TTC549 (cell line): Measurements from ENCODE around the gene SLC29A2.
"Not testable (repeated sequence)": the region's sequence is repeated elsewhere in the genome, so short reads cannot be mapped to it uniquely, and the experiment has no call there.

Experiments used
- FAIRE-seq: peaks from 2 replicates; lab custom pipeline; 2012; peaks lifted over from hg19 to GRCh38; lab: Jason Lieb, UNC

SLC29A2 gene

DNA sequence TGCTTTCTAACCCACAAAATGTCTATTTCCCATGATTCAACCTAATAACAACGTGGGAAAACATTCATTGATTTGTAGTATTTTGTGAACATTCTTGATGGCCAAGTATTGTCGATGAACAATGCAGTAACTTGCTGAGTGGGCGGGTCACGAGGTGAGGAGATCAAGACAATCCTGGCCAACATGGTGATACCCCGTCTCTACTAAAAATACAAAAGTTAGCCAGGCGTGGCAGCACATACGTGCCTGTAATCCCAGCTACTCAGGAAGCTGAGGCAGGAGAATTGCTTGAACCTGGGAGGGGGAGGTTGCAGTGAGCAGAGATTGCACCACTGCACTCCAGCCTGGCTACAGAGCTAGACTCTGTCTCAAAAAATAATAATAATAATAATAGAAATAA, 8.7 kb upstream of the SLC29A2 start:
- not testable (repeated sequence) for FAIRE-seq

DNA sequence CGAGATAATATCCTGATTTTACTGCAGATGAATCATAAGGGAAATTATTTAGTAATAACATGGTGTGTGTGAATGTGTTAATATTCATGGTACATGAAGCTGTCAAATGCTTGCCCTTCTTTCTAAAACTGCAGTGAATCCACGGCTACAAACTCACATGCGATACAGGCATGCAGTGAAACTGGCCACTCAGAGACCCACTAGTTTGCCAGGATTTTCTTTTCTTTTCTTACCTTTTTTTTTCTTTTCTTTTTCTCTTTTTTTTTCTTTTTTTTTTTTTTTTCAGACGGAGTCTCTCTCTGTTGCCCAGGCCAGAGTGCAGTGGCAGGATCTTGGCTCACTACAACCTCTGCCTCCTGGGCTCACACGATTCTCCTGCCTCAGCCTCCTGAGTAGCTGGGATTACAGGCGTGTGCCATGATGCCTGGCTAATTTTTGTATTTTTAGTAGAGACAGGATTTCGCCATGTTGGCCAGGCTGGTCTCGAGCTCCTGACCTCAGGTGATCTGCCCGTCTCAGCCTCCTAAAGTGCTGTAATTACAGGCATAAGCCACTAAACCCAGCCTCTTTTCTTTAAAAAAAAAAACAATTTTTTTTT, 2.2 kb upstream of the SLC29A2 start:
- not testable (repeated sequence) for FAIRE-seq

DNA sequence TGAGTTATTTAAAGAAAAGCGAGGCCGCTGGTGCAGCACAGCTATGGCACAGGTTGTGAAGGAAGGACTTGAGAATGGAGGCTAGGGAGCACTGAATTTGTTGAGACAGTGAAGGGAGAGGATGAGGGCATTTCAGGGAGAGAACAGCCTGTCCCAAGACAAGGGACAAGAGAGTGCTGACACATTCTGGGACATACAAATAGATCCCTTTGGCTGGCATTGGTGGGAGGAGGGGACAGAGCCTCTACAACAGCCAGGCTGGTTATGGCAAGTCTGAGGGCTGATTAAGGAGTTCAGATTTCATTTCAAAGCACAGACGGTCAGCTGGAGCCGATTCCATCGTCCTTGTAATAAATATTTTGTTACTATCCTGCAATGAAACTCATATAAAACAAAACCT, 1.7 kb upstream of the SLC29A2 start:
- no peak for FAIRE-seq

DNA sequence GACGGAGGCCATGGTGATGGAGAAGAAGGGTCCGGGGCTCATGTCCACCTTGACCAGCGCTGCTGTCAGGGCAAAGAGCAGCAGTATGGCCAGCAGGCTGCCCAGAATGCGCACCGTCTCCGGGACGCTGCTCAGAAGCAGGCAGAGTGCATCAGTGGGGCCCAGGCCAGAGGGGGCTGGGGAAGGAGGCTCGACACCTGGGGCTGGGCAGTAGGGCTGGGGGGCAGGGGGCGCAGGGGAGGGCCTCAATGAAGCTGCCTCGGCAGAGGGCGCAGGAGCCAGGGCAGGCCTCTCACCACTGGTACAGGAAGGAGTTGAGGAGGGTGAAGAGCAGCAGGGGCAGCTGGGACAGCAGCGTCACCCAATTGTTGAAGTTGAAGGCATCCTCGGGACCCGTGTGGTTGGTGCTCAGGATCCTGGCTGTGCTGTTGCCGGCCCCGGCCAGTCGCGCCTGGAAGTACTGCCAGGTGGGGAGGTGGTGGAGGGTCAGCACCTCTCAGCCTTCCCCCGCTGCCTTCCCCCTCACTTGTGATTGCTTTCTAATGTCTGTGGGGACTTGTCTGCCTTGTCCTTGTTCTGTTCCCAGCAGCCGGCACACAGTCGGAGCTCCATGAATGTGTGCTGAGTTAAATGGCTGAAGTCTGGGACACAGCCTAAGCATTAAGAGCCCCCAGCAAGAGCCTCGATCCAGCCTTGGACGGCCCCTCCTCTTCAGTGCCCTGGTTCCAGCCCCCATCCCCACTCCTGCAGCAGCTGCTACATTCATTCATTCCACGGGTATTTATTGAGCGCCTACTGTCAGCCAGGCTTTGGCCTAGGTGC, 2.3 kb downstream of the SLC29A2 start:
- no peak for FAIRE-seq

DNA sequence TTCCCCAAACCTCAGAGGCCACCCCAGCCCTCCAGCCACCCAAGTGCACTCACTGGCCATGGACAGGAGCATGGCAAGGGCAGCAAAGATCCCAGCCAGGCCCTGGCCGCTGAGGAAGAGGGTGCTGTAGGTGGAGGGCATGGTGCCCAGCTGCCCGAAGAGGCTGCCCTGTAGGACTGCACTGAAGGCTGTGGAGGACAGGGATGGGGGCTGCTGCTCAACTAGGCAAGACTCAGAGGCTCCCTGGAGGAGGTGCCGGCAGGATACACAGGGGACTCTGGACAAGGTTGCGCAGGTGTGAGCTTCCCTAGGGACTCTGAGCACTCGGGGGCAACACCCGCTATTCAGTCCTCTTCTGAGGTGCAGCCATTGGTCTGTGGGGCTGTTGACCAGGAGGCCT, 3.1 kb downstream of the SLC29A2 start:
- FAIRE-seq, result no peak

DNA sequence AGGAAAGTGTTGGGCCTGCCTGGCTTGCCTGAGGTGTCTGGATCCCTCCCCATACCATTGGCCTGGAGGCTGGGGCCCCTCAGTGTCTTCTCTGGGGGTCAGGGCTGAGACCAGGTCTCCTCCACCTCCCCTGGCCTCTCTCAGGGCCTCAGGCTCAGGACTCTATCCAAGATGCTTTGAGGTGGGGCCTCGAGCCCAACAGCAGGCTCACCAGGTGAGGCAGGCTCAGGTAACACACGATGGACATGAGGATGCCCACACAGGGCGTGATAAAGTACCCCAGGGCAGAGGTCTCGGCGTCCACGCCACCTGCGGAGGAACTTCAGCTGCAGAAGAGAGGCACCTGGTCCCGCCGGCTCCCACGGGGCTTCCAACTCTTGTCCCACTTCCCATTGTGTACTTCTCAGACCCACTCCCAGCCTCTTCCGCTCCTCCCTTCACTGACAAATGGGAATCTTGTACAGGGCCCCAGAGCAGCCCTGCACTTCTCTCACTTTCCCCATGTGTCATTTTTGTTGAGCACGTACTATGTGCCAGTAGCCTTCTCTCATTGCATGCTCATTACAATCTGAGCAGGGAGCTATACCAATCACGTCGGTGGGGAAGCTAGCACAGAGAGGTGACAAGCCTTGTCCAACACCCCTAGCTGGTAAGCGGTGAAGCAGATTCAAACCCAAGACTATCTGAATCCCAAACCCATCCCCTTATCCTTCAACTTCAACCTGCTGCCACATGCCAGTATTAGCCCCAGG, 3.8 kb downstream of the SLC29A2 start:
- no peak for FAIRE-seq

DNA sequence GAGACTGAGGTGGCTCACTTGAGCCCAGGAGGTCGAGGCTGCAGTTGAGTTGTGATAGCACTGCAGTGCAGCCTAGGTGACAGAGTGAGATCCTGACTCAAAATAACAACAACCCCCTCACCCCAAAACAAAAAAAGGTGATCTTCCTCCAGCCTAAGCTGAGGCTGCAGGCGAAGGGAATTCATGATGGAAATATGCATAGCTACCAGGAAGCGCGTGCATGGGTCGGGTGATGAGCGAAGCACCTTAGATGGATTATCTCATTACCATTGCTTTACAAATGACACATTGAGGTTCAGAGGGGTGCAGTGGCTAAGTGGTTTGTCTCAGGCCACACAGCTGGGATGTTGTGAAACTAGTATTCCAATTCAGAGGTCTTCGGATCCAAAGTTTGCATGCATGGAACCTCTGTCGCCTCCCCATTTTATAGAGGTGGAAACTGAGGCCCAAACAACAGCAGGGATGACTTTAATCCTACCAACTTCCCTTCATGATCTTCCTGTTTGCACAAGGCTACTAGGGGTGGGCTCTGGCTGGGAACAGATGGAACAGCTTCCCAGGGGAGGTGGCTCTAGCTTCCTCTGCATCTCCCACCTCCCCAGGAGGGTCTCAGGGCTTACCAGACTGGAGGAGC, 4.6 kb downstream of the SLC29A2 start:
- FAIRE-seq, result no peak

DNA sequence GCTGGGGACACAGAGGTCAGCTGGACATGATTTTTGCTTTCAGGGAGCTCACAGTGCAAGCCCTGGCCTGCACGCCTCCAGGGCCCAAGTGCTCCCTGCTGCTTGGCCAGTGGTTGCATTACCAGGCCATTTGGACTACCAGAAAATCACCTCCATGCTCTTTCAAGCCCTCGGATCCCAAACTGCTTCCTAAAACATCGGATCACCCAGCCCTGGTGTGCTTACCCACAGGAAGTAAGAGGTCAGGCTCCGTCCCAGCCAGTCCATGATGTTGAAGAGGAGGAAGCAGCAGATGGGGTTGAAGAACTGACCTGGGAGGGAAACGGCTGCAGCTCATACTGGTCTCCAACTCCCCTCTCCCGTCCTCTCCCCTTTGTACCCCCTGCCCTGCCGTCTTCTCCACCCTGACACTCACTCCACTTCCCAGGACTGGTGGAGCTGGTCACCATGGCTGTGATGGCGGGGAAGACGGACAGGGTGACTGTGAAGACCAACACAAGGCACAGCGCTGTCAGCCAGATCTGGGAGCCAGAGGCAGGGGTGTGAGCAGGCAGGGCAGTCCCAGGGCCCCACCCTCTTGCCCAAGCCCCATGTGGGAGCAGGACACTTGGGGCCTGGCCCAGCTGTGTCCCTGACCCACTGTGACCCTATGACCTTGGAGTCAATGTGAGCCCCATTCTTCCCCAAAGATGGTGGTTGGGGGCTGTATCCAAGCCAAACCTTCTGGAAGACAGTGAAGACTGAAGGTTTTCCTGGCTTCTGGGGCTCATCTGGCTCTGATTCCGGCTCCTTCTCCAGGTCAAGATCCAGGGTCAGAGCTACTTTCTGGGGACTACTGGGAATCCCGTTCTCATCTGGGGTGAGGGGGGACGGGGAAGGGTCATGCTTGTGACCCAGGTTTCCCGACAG, 5.6 kb downstream of the SLC29A2 start:
- no peak for FAIRE-seq

DNA sequence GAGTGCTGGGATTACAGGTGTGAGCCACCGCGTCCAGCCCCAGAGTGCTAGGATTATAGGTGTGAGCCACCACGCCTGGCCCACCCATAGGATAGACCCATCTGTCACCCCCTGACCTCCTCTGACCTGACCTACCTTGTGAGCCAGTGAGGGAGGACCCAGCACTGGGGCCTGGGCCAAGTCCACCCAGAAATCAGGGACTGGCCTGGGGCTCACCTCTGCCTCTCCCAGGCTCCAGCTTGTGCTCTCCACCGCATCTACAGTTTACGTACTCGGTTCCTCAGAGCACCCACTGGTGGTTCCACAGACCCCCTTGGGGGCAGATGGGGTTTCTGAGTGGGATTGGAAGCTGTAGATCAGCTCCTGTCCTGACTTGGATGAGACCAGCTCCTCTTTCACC, 6.4 kb downstream of the SLC29A2 start:
- no peak for FAIRE-seq

DNA sequence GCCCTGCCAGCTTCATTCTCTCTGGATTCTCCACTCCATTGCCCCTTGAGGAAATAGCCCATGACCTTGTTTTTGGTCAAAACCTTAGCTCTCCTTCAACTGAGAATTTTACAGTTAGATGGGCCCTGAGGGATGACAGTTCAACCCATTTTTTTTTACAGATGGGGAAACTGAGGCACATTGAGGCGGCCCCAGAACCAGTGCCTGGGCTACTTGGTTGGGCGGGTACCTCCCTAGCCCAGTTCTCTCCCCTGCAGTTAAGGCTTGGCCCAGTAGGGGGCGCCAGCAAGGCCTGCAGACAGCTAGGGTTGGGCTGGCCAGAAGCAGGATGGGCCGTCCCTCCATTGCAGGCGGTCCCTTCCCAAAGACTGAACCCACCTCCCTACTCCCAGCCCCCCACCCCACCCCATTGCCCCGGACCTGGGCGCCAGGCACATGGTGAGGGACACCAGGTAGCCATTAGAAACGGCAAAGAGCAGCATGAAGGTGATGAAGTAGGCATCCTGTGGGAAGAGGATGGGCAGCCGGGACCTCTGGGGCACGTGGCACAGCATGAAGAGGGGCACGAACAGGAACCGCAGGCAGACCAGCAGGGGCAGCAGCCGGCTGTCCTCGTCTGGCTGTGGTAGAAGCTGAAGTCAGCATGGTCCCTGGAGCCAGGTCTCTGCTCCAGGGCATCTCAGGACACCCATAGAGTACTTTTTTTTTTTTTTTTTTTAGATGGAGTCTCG, 7.6 kb downstream of the SLC29A2 start:
- FAIRE-seq, result no peak

DNA sequence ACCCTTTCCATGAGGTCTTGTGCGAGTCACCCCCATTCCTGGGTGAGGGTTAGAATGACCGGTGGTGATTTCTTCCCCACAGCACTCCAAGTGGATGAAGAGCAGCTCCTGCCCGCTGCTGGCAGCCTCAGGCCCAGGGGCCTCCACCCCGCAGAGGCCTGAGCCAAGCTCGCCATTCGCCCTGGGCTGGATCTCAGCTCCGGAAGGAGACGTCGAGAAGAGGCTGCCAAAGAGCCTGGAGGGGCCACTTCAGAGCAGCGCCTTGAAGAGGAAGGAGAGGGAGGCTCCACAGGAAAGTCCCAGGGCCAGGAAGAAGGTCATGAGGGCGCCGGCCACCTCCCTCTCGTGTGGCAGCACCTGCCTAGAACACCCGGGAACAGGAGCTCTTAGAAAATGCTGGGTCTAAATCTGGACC, 8.4 kb downstream of the SLC29A2 start:
- no peak for FAIRE-seq

DNA sequence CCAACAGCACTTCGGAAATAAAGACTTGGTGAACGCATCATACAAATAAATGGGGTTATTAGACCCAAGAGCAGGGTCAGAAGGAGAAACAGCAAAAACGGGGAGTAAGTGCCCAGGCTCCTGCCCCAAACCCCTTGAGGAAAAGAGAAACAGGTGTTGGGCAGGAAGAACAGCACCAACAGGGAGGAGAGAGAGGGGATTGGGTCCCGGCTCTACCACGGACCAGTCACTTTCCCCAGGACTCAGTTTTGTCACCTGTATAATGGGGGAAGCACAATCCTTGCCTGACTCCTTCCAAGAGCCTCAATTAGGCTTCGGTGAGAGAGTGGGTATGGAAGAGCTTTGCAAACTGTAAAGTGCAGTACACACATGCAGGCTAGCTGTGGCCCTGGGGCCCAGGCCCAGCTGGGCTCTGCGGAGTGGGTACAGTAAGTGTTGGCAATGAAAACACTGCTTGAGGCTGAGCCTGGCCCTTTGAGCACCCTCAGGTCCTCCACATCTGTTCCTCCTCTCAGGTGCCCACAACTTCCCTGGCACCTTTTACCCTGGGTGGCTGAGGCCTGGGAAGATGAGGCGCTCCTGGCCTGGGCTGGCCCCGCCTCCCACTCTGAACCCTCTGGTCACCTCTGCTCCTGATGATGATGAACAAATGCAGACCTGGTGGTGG, 8.9 kb downstream of the SLC29A2 start:
- no peak for FAIRE-seq

DNA sequence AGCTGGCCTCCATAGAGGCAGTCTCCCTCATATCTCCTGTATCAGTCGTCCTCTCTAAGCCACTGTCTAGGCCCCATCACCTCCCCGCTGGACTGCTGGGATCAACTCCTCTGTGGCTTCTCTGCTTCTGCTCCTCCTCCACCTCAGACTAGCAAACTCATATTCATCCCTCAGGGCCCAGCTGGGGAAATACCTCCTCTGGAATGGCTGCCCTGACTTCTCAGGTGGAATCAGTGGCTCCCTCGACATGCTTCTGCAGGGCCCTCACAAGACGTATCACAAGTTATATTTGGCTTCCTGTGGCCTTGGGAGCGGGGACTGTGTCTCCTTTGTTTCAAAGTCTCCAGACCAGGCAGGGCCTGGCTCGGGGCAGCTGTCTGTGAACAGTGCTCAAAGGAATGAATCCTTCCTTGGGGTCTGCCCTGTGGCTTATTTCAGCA, 10.0 kb downstream of the SLC29A2 start:
- FAIRE-seq, result no peak

DNA sequence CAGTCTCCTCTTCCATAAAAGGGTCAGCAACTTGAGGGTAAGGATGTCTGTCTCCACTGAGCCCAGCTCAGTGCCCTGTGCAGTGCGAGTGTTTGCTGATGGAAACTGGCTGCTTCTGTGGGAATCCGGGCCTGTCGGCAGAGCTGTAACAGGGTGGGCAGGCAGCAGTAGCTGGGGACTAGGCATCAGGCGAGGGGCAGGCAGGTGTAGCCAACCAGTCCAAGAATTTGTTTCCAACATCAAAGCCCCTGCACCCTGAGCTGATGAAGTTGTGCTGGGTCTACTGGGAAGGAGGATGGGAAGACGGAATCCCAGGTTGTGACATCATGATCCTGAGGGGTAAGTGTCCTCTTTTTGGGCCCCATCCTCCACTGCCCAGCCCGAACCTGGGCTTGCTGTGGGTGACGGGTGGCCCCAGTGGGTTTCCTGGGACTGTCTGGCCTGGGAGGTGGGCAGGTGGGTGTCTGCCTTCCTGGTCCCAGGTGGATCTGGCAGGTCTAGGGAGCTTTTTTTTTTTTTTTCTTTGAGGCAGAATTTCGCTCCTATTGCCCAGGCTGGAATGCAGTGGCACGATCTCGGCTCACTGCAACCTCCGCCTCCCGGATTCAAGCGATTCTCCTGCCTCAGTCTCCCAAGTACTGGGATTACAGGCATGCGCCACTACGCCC, 11.0 kb downstream of the SLC29A2 start:
- FAIRE-seq, result no peak

DNA sequence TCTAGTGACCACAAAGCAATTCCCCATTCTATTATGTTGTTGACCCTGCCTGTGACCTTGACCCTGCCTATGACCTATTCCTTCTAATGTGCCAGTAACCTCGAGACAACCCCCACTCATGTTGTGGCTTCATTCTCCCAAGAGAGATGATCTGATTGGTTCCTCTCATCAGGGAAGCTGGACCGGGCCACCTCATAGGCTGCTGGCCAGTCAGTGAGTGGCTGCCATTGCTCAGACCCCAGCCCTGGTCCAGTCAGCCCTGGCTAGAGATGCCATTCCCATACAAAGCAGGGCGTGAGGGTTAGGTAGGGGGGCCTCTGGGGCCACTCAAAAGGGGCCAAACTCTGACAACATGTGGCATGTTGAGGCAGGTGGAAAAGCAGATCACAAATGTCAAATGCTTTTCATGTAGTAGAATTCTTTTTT, 11.9 kb downstream of the SLC29A2 start:
- FAIRE-seq, result no peak

DNA sequence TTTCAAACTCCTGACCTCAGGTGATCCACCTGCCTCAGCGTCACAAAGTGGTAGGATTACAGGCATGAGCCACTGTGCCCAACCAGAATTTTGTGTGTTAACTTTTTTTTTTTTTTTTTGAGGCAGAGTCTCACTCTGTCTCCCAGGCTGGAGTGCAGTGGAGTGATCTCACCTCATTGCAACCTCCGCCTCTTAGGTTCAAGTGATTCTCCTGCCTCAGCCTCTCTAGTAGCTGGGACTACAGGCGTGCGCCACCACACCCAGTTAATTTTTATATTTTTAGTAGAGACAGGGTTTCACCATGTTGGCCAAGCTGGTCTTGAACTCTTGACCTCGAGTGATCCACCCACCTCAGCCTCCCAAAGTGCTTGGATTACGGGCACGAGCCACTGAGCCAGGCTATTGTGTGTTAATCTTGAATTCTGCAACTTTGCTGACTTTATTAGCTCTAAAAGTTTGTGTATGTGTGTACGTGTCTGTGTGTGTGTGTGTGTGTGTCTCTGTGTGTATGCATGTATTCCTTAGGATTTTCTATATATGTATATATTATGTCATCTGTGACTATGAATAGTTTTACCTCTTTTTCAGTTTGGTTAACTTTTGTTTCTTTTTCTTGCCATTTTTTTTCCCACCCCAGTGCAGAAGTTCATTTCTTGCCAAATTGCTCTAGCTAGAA, 20.9 kb downstream of the SLC29A2 start:
- FAIRE-seq, result not testable (repeated sequence)

DNA sequence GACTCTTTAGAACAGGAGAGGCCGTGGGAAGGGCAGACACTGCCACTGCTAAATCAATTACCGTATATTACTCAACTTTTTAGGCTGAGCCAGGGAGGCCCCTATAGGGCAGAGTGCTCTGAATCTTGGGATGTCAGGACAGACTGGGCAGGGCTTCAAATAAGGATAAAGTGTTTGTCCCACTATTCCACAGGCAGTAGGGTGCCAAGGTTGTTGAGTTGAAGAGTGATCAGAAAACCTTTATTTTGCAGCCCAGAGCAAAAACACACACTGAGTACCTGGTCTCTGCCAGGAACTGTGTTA, 22.5 kb downstream of the SLC29A2 start:
- FAIRE-seq, result no peak

DNA sequence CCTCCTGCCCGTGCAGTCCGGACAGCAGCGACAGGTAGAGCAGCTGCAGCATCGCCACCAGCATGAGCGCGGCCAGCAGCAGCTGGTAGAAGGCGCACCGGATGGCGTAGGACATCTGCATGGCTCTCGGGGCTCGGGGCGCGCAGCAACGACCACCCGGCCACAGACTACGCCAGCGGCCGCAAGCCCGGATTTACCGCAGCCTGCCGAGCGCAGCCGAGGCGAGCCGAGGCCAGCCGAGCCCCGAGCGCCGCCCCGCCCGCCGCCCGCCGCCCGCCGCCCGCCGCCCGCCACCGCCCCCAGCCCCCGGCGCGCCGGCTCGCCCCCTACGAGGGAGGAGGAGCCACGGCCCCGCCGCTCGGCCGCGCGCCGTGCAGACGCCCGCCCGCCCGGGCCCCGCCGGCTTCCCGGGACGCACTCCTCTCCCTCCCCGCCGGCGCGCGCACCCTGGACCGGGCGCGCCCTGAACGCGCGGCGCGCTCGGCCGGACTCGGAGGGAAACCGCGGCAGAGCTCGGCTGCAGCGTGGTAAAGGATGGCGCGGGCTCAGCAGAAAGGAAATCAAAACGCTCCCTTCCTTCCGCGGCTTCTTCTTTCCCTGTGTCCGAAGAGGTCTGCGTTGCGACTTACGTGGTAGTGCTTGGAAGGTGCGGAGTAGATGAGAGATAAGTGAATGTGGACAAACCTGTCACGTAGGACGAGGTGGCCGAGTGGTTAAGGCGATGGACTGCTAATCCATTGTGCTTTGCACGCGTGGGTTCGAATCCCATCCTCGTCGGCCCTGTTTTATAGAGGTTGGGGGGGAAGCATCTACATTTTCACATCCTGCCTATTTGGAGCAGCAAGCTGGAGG, 23.9 kb downstream of the SLC29A2 start, which contains the start of gene B4GAT1:
TSS of gene B4GAT1 (minus strand) at position 205 of the 852 bp plus-strand sequence. CDS start at position 121, 84 bp downstream.
- FAIRE-seq, result no peak
